ENCODE results near the gene NPPC. TPM values are rescaled to one million over a fixed set of nuclear protein-coding genes. Genes with fewer than 3 reads are reported as not detected.

NPPC gene
- total RNA-seq, 1 experiment from 2014 or later: not detected

GRCh38 chr2:231940795-231941194 is 14.6 kb upstream of the NPPC start:
- no peaks in the 10 kb centered on the region for H3K4me1 ChIP-seq (replicated peaks; ENCODE audit: insufficient read depth)
- no peak overlapping the region for H3K27ac ChIP-seq
- POLR2A ChIA-PET (ENCODE audit: unreplicated experiment): no interaction called here
- H3K27me3 ChIP-seq (ENCODE audit: insufficient read depth, low read depth): no peaks in the 10 kb centered on the region
- no peaks in the 10 kb centered on the region for H4K20me1 ChIP-seq (ENCODE audit: insufficient read depth)
- H3K36me3 ChIP-seq (ENCODE audit: low read depth): no peaks in the 10 kb centered on the region
- CTCF ChIA-PET: interaction anchor here (0.6 kb wide), 1 partner anchor 10 kb away, joined by 4 read pairs; no protein-coding TSS in a partner anchor
- no peaks in the 10 kb centered on the region for H3K79me2 ChIP-seq (ENCODE audit: low read depth)
- H3K4me3 ChIP-seq: no peak overlapping the region
- H3K4me2 ChIP-seq: no peak overlapping the region
- no peaks in the 10 kb centered on the region for H3F3A ChIP-seq (ENCODE audit: insufficient read depth, low read depth)
- no TSS peak for BruUV-seq (replicated peaks)
- no peak for TF ChIP-seq CTCF (conservative IDR thresholded peaks at IDR 0.05)
- no peak for TF ChIP-seq EZH2 (IDR thresholded peaks at IDR 0.05; ENCODE audit: low read depth)
- intact Hi-C loops (cut with micrococcal nuclease; ENCODE audit: unreplicated experiment): no loop called here
- no peaks in the 10 kb centered on the region for H3K9me2 ChIP-seq (ENCODE audit: insufficient read depth)
- H3K9me3 ChIP-seq (ENCODE audit: insufficient read depth, low read depth): no peaks in the 10 kb centered on the region
- no peak for DNase-seq
- no peak overlapping the region for H2AFZ ChIP-seq

- Histone ChIP-seq H3K9me3 (ENCODE audit: insufficient read depth, low read depth) (no peaks in the 10 kb centered on the region), H3K36me3 (ENCODE audit: low read depth) (no peaks in the 10 kb centered on the region), H3K79me2 (ENCODE audit: low read depth) (no peaks in the 10 kb centered on the region), H3F3A (ENCODE audit: insufficient read depth, low read depth) (no peaks in the 10 kb centered on the region), H3K4me1 (replicated peaks; ENCODE audit: insufficient read depth) (no peaks in the 10 kb centered on the region), H3K4me2 (no peak overlapping the region), H3K27ac (no peak overlapping the region), H4K20me1 (ENCODE audit: insufficient read depth) (no peaks in the 10 kb centered on the region), H3K4me3 (no peak overlapping the region), H2AFZ (no peak overlapping the region), H3K27me3 (ENCODE audit: insufficient read depth, low read depth) (no peaks in the 10 kb centered on the region), H3K9me2 (ENCODE audit: insufficient read depth) (no peaks in the 10 kb centered on the region)
- ChIA-PET POLR2A (ENCODE audit: unreplicated experiment) (no interaction called here), CTCF (no interaction called here)
- intact Hi-C loops (cut with micrococcal nuclease; ENCODE audit: unreplicated experiment): no loop called here
- BruUV-seq (replicated peaks): no TSS peak
- no peak for DNase-seq
- TF ChIP-seq EZH2 (IDR thresholded peaks at IDR 0.05; ENCODE audit: low read depth) (no peak), CTCF (conservative IDR thresholded peaks at IDR 0.05) (no peak)
Measured at GRCh38 chr2:231939022-231939421, 12.8 kb upstream of the NPPC start.

GRCh38 chr2:231937057-231937456 is 10.9 kb upstream of the NPPC start:
- Histone ChIP-seq H2AFZ (no peak overlapping the region), H3K4me1 (replicated peaks; ENCODE audit: insufficient read depth) (no peaks in the 10 kb centered on the region), H3K9me3 (ENCODE audit: insufficient read depth, low read depth) (no peaks in the 10 kb centered on the region), H3K27ac (no peak overlapping the region), H3K36me3 (ENCODE audit: low read depth) (no peaks in the 10 kb centered on the region), H3F3A (ENCODE audit: insufficient read depth, low read depth) (no peaks in the 10 kb centered on the region), H3K4me3 (no peak overlapping the region), H4K20me1 (ENCODE audit: insufficient read depth) (no peaks in the 10 kb centered on the region), H3K4me2 (no peak overlapping the region), H3K27me3 (ENCODE audit: insufficient read depth, low read depth) (0 out of 2 replicates have a peak, but pooled peaks cover 4% of the 10 kb centered on the region), H3K9me2 (ENCODE audit: insufficient read depth) (no peaks in the 10 kb centered on the region), H3K79me2 (ENCODE audit: low read depth) (no peaks in the 10 kb centered on the region)
- ChIA-PET CTCF (no interaction called here), POLR2A (ENCODE audit: unreplicated experiment) (no interaction called here)
- BruUV-seq (replicated peaks): no TSS peak
- no peak for DNase-seq
- intact Hi-C loops (cut with micrococcal nuclease; ENCODE audit: unreplicated experiment): no loop called here
- no peak for TF ChIP-seq EZH2 (IDR thresholded peaks at IDR 0.05; ENCODE audit: low read depth)
- TF ChIP-seq CTCF (conservative IDR thresholded peaks at IDR 0.05): no peak

All from PC-9 (cell line).